CD4-positive, alpha-beta T cell treated with Interleukin-15 for 4 hours (primary cell): Measurements from ENCODE around the gene ZDHHC24.

Source experiments
- DNase-seq: peaks from one replicate; pipeline ENCODE4 v3.0.0-alpha.2; 2020; ENCODE audit warnings: low spot score

Gene ZDHHC24

GRCh38 chr11:66497206-66497605 lies 48.6 kb downstream of the ZDHHC24 start:
- DNase-seq = no peak

GRCh38 chr11:66495401-66495854 lies 50.4 kb downstream of the ZDHHC24 start:
- no peak for DNase-seq

- no peak for DNase-seq
Observed at GRCh38 chr11:66494935-66495334, 50.9 kb downstream of the ZDHHC24 start.

- DNase-seq = no peak
Observed at GRCh38 chr11:66494458-66494857, 51.4 kb downstream of the ZDHHC24 start.

GRCh38 chr11:66493130-66493529 lies 52.7 kb downstream of the ZDHHC24 start:
- DNase-seq = no peak

- no peak for DNase-seq
Observed at GRCh38 chr11:66492161-66492865, 53.5 kb downstream of the ZDHHC24 start.

- DNase-seq = no peak
Observed at GRCh38 chr11:66491315-66491935, 54.4 kb downstream of the ZDHHC24 start.

- DNase-seq = no peak
Observed at GRCh38 chr11:66489636-66490035, 56.2 kb downstream of the ZDHHC24 start.

- no peak for DNase-seq
Observed at GRCh38 chr11:66488957-66489356, 56.9 kb downstream of the ZDHHC24 start.

- no peak for DNase-seq
Observed at GRCh38 chr11:66484806-66485380, 61.0 kb downstream of the ZDHHC24 start.

- peak; percentile 95 for DNase-seq
Observed at GRCh38 chr11:66480117-66480938, 65.5 kb downstream of the ZDHHC24 start, which contains the start of gene DPP3. Gene DPP3 (plus strand): TSS chr11:66480434. CDS start chr11:66482201, 1,767 bp downstream.

GRCh38 chr11:66479394-66480116 lies 66.3 kb downstream of the ZDHHC24 start:
- no peak for DNase-seq

GRCh38 chr11:66478729-66479393 lies 67.0 kb downstream of the ZDHHC24 start:
- peak; percentile 39 for DNase-seq

GRCh38 chr11:66477263-66478201 lies 68.3 kb downstream of the ZDHHC24 start:
- no peak for DNase-seq

- DNase-seq = no peak
Observed at GRCh38 chr11:66476841-66477251, 69.0 kb downstream of the ZDHHC24 start.

- DNase-seq = no peak
Observed at GRCh38 chr11:66476173-66476840, 69.5 kb downstream of the ZDHHC24 start.

GRCh38 chr11:66475349-66476172 lies 70.3 kb downstream of the ZDHHC24 start:
- DNase-seq = no peak
